ENCODE data around the gene ENOX2. TPM values are rescaled to one million over a fixed set of nuclear protein-coding genes. Genes with fewer than 3 reads are reported as not detected.
"Not testable (repeated sequence)": the region's sequence is repeated elsewhere in the genome, so short reads cannot be mapped to it uniquely, and the experiment has no call there.

The ENOX2 gene
- total and polyA plus RNA-seq, 3 experiments from 2014 or later, result 10.8 to 19.2 (median 14.7) TPM

DNA sequence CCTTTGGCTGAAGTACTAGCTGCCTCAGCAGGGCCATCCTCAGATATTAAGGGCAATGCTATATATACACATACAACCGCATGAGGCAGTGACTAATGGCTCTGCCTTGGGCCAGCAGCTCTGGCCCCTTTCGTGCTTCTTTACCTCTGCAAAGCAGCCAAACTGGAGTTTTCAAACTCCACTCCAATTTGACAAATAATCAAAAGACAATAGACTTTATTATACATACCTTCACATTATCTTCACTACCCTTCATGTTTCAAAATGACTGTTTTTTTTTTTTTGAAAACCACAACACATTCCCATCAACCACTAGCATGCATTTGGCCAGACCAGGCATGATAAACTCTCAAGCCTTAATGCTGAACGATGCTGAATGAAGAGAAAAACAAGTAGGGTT is 187.7 kb downstream of the ENOX2 start:
- Histone ChIP-seq H3K27me3 (ENCODE audit: insufficient read depth, low read length, poor library complexity, severe bottlenecking) (no peaks in the 10 kb centered on the region), H3K27ac (ENCODE audit: low read depth, low read length) (no peak overlapping the region), H3K4me1 (ENCODE audit: insufficient read depth, low read length) (no peaks in the 10 kb centered on the region), H3K4me3 (ENCODE audit: low read length) (no peak overlapping the region), H3K9me3 (ENCODE audit: low read length) (no peaks in the 10 kb centered on the region), H3K36me3 (ENCODE audit: insufficient read depth, low read length) (no peaks in the 10 kb centered on the region)
- H3K27ac Mint-ChIP-seq, result no peak overlapping the region
- H3K27me3 Mint-ChIP-seq, result no peaks in the 10 kb centered on the region
- POLR2A ChIA-PET, result no interaction called here
- H3K36me3 Mint-ChIP-seq, result peaks cover 0 to 2% (median 0%) of the 10 kb centered on the region in 3 donors
- no peak for DNase-seq
- no peak overlapping the region for H3K4me3 Mint-ChIP-seq
- no peaks in the 10 kb centered on the region for H3K4me1 Mint-ChIP-seq
- H3K9me3 Mint-ChIP-seq, result no peaks in the 10 kb centered on the region
- CTCF ChIA-PET, result no interaction called here

DNA sequence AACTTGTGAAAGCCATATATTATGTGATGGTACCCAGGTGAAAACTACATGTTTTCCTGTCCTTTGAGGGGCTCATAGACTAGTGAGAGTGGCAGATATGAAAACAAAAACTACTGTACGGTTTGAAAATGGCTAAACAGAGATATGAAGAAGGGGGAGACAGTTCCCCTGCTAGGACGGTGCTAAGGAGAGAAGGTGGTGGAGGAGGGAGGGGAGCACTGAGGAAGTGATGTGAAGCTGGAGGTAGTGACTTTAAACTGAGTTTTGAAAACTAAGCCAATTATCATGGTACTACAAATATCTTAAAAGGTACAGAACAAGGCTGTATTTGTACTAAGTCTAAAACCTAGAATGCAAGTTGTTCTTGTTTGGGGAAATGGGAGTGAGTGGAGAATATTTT is 188.3 kb downstream of the ENOX2 start:
- peaks cover 0 to 2% (median 0%) of the 10 kb centered on the region in 3 donors for H3K36me3 Mint-ChIP-seq
- no peak overlapping the region for H3K27ac Mint-ChIP-seq
- Histone ChIP-seq H3K9me3 (ENCODE audit: low read length) (no peaks in the 10 kb centered on the region), H3K36me3 (ENCODE audit: insufficient read depth, low read length) (no peaks in the 10 kb centered on the region), H3K27ac (ENCODE audit: low read depth, low read length) (no peak overlapping the region), H3K27me3 (ENCODE audit: insufficient read depth, low read length, poor library complexity, severe bottlenecking) (no peaks in the 10 kb centered on the region), H3K4me3 (ENCODE audit: low read length) (no peak overlapping the region), H3K4me1 (ENCODE audit: insufficient read depth, low read length) (no peaks in the 10 kb centered on the region)
- ChIA-PET CTCF (no interaction called here), POLR2A (no interaction called here)
- no peaks in the 10 kb centered on the region for H3K9me3 Mint-ChIP-seq
- no peaks in the 10 kb centered on the region for H3K4me1 Mint-ChIP-seq
- H3K4me3 Mint-ChIP-seq, result no peak overlapping the region
- no peaks in the 10 kb centered on the region for H3K27me3 Mint-ChIP-seq
- DNase-seq, result no peak

DNA sequence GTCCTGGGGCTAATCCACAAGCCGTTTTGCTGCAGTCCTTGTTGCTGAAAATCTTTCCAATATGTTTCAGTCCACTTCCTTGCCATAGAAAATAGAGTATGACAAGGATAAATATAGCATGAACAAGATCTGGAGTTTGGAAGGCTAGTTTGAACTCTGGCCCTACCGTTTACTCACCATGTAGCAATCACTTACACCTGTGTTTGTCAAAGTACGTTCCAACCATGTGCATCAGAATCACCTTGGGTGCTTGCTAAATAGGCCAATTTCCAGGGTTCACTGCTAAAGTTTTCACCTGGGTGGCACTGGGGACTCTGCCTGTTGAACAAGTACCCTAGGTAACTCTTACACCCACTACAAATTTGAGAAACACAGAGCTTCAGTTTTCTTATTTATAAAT is 188.9 kb downstream of the ENOX2 start:
- H3K9me3 Mint-ChIP-seq, result no peaks in the 10 kb centered on the region
- CTCF ChIA-PET, result no interaction called here
- POLR2A ChIA-PET, result no interaction called here
- Histone ChIP-seq H3K27me3 (ENCODE audit: insufficient read depth, low read length, poor library complexity, severe bottlenecking) (no peaks in the 10 kb centered on the region), H3K36me3 (ENCODE audit: insufficient read depth, low read length) (no peaks in the 10 kb centered on the region), H3K27ac (ENCODE audit: low read depth, low read length) (no peak overlapping the region), H3K9me3 (ENCODE audit: low read length) (no peaks in the 10 kb centered on the region), H3K4me1 (ENCODE audit: insufficient read depth, low read length) (no peaks in the 10 kb centered on the region), H3K4me3 (ENCODE audit: low read length) (no peak overlapping the region)
- no peak overlapping the region for H3K27ac Mint-ChIP-seq
- H3K4me3 Mint-ChIP-seq, result no peak overlapping the region
- H3K4me1 Mint-ChIP-seq, result no peaks in the 10 kb centered on the region
- no peak for DNase-seq
- H3K27me3 Mint-ChIP-seq, result no peaks in the 10 kb centered on the region
- H3K36me3 Mint-ChIP-seq, result peaks cover 0 to 2% (median 0%) of the 10 kb centered on the region in 3 donors

DNA sequence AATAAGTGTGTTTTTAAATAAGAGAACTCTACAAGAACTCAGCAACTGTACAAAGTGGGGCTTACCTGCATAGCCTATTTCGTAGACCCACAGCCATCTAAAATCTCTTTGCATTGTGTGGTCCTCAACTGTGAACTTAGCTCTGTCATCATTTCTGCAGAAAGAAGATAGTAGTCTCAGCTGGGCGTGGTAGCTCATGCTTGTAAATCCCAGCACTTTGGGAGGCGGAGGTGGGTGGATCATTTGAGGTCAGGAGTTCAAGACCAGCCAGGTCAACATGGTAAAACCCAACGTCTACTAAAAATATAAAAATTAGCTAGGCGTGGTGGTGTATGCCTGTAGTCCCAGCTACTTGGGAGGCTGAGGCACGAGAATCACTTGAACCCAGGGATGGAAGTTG is 193.8 kb downstream of the ENOX2 start:
- H3K36me3 ChIP-seq (ENCODE audit: insufficient read depth, low read length); H3K4me1 ChIP-seq (ENCODE audit: insufficient read depth, low read length); H3K27ac Mint-ChIP-seq; H3K4me3 Mint-ChIP-seq; CTCF ChIA-PET; H3K4me3 ChIP-seq (ENCODE audit: low read length); H3K36me3 Mint-ChIP-seq; H3K27me3 Mint-ChIP-seq; H3K9me3 ChIP-seq (ENCODE audit: low read length); H3K27ac ChIP-seq (ENCODE audit: low read depth, low read length); H3K27me3 ChIP-seq (ENCODE audit: insufficient read depth, low read length, poor library complexity, severe bottlenecking); POLR2A ChIA-PET; H3K9me3 Mint-ChIP-seq; DNase-seq; H3K4me1 Mint-ChIP-seq: not testable (repeated sequence)

DNA sequence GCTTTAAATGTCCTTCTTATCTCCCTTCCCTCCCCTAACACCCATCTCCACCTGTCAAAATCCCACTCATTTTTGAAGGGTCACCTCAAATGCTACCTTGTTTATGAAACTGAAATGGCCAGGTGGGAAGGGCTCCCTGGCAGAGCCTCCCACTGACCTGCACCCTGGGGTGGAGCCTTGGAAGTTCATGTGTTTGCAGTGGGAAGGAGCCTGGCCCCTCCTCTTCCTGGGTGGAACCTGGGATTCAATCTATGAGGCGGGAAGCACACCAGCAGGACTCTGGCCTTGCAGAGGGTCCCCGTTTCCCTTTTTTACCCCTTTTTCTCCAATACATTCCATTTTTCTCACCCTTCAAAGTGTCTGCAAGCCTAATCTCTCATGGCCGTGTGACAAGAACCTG is 197.4 kb downstream of the ENOX2 start:
- no peak for DNase-seq
- Histone ChIP-seq H3K36me3 (ENCODE audit: insufficient read depth, low read length) (no peaks in the 10 kb centered on the region), H3K9me3 (ENCODE audit: low read length) (no peaks in the 10 kb centered on the region), H3K27me3 (ENCODE audit: insufficient read depth, low read length, poor library complexity, severe bottlenecking) (no peaks in the 10 kb centered on the region), H3K4me1 (ENCODE audit: insufficient read depth, low read length) (no peaks in the 10 kb centered on the region), H3K27ac (ENCODE audit: low read depth, low read length) (no peak overlapping the region), H3K4me3 (ENCODE audit: low read length) (no peak overlapping the region)
- Mint-ChIP-seq H3K27ac (peak overlapping the region in 1 of 8 donors; percentile 17), H3K4me3 (no peak overlapping the region), H3K4me1 (no peaks in the 10 kb centered on the region), H3K9me3 (no peaks in the 10 kb centered on the region), H3K27me3 (no peaks in the 10 kb centered on the region), H3K36me3 (peaks cover 0 to 10% (median 6%) of the 10 kb centered on the region in 3 donors)
- ChIA-PET CTCF (no interaction called here), POLR2A (no interaction called here)

DNA sequence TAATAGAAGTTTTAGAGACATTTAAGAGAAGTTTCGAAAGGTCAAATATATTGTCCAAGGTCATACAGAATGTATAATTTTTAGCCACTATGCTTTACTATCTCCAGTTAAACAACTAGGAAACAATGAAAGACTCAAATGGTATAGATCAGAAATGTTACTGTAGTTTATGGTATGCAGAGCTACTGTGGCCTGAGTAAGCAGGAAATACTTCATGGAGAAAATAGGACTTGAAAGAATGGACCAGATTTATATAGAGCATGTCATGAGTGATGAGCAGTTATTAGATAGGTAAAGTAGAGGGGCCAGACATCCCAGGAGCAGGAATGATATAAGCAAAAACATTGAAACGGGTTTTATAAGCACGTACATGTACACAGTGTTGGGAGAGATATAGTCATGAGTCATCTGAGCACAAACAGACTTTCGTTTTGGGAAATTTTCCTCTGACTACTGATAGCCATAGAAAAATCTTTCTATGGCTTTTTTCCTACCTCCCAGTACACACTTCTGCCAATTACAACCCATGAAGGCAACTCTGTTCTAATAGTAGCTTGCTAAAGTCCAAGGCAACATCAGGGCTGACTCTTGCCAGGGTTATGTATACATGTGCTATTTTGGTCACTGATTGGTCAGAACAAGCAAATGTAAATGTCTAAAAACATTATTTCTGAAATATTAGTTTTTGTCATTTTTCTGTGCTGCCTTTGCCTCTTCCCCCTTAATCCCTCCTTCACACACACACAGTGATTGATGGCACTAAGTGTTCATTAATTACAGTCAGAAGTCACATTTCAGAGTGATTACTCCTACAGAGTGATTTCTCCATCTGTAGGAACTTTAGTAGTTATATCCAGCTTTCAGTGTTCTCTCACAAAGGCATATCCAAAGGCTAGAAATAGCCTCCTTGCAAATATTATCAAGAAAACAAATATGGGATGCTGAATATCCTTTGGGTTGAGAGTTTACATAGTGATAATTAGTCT is 198.7 kb downstream of the ENOX2 start:
- H3K4me3 ChIP-seq (ENCODE audit: low read length), result no peak overlapping the region
- H3K9me3 Mint-ChIP-seq, result no peaks in the 10 kb centered on the region
- no peaks in the 10 kb centered on the region for H3K36me3 ChIP-seq (ENCODE audit: insufficient read depth, low read length)
- DNase-seq, result no peak
- H3K36me3 Mint-ChIP-seq, result peaks cover 0 to 16% (median 6%) of the 10 kb centered on the region in 3 donors
- H3K27me3 ChIP-seq (ENCODE audit: insufficient read depth, low read length, poor library complexity, severe bottlenecking), result no peaks in the 10 kb centered on the region
- H3K27ac ChIP-seq (ENCODE audit: low read depth, low read length), result peak overlapping the region; percentile 16
- H3K9me3 ChIP-seq (ENCODE audit: low read length), result no peaks in the 10 kb centered on the region
- H3K4me1 ChIP-seq (ENCODE audit: insufficient read depth, low read length), result no peaks in the 10 kb centered on the region
- ChIA-PET CTCF (no interaction called here), POLR2A (no interaction called here)
- H3K27me3 Mint-ChIP-seq, result no peaks in the 10 kb centered on the region
- no peak overlapping the region for H3K4me3 Mint-ChIP-seq
- H3K27ac Mint-ChIP-seq, result no peak overlapping the region
- no peaks in the 10 kb centered on the region for H3K4me1 Mint-ChIP-seq

DNA sequence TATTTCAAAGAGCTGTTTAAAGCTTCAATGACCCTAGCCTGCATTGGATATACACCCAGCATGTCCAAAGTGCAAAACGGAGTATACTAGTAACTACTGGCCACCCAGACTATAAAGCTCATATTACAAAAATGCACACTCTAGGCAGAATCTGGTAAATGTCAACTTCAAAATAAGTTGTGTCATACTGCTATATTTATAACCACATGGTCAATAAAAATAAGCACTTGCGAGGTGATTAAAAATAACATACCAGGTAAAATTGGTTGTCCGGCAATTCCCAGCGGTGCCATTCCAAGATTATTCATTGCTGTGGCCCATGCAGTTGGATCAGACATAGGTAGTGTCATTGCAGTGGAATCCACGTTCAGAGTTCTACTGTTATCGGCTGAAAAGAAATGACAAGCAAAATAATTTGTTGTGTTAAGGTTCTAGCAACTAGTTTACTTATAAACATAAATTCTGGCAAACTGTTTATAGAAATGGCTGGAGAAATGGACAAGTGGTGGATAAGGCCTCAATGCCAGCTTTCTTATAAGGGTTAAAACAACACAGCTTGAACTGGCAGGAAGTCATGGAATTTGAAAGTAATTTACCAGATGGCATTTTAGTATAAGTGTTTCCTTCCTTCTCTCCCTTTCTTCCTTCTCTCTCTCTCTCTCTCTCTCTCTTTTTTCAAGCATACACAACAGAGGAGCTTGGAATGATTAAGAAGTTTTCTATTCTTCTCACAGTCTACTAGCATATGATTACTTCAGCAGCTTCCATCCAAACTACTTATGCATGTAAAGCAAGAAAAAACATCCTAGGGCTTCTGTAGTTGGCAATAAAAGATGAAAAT is 199.9 kb downstream of the ENOX2 start:
- ChIA-PET CTCF (no interaction called here), POLR2A (no interaction called here)
- H3K4me3 ChIP-seq (ENCODE audit: low read length), result no peak overlapping the region
- H3K27ac Mint-ChIP-seq, result no peak overlapping the region
- peaks cover 0 to 22% (median 9%) of the 10 kb centered on the region in 3 donors for H3K36me3 Mint-ChIP-seq
- H3K4me1 ChIP-seq (ENCODE audit: insufficient read depth, low read length), result no peaks in the 10 kb centered on the region
- no peaks in the 10 kb centered on the region for H3K9me3 ChIP-seq (ENCODE audit: low read length)
- no peak overlapping the region for H3K27ac ChIP-seq (ENCODE audit: low read depth, low read length)
- no peak for DNase-seq
- H3K36me3 ChIP-seq (ENCODE audit: insufficient read depth, low read length), result no peaks in the 10 kb centered on the region
- no peaks in the 10 kb centered on the region for H3K4me1 Mint-ChIP-seq
- H3K4me3 Mint-ChIP-seq, result no peak overlapping the region
- H3K9me3 Mint-ChIP-seq, result no peaks in the 10 kb centered on the region
- H3K27me3 Mint-ChIP-seq, result no peaks in the 10 kb centered on the region
- H3K27me3 ChIP-seq (ENCODE audit: insufficient read depth, low read length, poor library complexity, severe bottlenecking), result no peaks in the 10 kb centered on the region

DNA sequence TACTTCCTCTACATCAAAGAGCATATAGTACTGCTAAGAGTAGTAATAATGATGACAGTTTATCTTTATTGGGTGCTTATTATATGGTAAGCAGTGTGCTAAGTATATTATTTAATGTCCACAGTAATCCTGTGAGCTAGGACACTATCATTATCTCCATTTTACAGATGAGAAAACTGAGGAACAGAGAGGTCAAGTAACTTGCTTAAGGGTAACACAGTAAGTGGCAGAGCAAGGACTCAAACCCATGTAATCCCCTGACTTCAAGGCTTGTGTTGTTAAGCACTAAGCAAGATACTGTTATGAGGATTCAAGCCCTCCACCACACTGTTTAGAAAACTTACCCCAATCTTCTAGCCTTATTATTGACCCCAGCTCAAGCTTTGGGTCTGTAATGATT is 202.4 kb downstream of the ENOX2 start:
- Histone ChIP-seq H3K27ac (ENCODE audit: low read depth, low read length) (no peak overlapping the region), H3K9me3 (ENCODE audit: low read length) (no peaks in the 10 kb centered on the region), H3K4me3 (ENCODE audit: low read length) (no peak overlapping the region), H3K4me1 (ENCODE audit: insufficient read depth, low read length) (no peaks in the 10 kb centered on the region), H3K27me3 (ENCODE audit: insufficient read depth, low read length, poor library complexity, severe bottlenecking) (no peaks in the 10 kb centered on the region), H3K36me3 (ENCODE audit: insufficient read depth, low read length) (no peaks in the 10 kb centered on the region)
- Mint-ChIP-seq H3K4me3 (no peak overlapping the region), H3K9me3 (no peaks in the 10 kb centered on the region), H3K27me3 (no peaks in the 10 kb centered on the region), H3K4me1 (no peaks in the 10 kb centered on the region), H3K36me3 (peaks cover 0 to 25% (median 9%) of the 10 kb centered on the region in 3 donors), H3K27ac (no peak overlapping the region)
- POLR2A ChIA-PET, result interaction anchor here (0.6 kb wide), 1 partner anchor 79 kb away, joined by 10 read pairs; no protein-coding TSS in a partner anchor
- no peak for DNase-seq
- CTCF ChIA-PET, result no interaction called here
